ENCODE results near the gene NID2.

DNA sequence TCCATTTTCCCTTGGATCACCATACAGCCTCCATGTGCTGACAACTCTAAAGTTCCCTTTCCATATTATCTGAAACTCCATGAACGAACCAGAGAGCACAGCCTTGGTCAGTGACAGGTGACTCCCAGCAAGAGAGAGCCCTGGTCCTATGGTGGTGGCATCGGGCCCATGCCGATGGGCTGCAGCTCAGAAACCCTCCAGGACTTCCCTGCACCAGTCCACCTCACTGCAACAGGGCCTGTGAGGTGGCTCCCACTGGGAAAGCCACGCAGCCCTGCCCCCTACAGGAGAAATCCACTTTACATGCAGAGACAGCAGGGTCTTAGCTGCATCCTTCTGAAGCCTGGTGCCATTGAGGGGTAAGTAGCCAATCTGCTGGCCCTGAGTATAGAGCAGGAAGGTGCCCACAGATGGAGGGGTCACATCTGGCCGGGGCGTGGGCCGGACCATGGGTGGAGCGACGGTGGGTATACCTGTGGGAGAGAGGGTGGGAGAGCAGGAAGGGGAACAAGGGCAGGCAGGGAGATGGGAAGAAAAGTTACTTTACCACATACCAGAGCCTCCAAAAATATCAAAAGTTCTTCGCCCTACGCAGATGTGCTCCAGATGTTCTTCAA is 54.8 kb downstream of the NID2 start:
- TF ChIP-seq, protein P1, sequence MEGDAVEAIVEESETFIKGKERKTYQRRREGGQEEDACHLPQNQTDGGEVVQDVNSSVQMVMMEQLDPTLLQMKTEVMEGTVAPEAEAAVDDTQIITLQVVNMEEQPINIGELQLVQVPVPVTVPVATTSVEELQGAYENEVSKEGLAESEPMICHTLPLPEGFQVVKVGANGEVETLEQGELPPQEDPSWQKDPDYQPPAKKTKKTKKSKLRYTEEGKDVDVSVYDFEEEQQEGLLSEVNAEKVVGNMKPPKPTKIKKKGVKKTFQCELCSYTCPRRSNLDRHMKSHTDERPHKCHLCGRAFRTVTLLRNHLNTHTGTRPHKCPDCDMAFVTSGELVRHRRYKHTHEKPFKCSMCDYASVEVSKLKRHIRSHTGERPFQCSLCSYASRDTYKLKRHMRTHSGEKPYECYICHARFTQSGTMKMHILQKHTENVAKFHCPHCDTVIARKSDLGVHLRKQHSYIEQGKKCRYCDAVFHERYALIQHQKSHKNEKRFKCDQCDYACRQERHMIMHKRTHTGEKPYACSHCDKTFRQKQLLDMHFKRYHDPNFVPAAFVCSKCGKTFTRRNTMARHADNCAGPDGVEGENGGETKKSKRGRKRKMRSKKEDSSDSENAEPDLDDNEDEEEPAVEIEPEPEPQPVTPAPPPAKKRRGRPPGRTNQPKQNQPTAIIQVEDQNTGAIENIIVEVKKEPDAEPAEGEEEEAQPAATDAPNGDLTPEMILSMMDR (IDR thresholded peaks at IDR 0.05; ENCODE audit: poor library complexity): peak; percentile 9
- no peak for TF ChIP-seq EZH2phosphoT487 (IDR thresholded peaks at IDR 0.05; ENCODE audit: low read depth, severe bottlenecking, unreplicated experiment)
